KMS-11 (cell line): ENCODE results near the gene PMPCA.

ENCODE experiments used
- H2AFZ ChIP-seq: fragments of 200-600 bp; sonication (generic); 2 replicates; pipeline ENCODE4 v1.6.1; 2016; ENCODE audit warnings: antibody characterized with exemption, mixed run types, low read depth
- H3K27ac ChIP-seq: fragments of 200-600 bp; sonication (generic); 2 replicates; pipeline ENCODE4 v1.6.1; 2016; ENCODE audit warnings: mild to moderate bottlenecking, mixed run types
- H3K27me3 ChIP-seq: fragments of 200-600 bp; sonication (generic); 2 replicates; pipeline ENCODE4 v1.6.1; 2017; ENCODE audit warnings: mild to moderate bottlenecking, low read depth, mixed run types, moderate library complexity; ENCODE audit not compliant: insufficient read depth
- H3K36me3 ChIP-seq: fragments of 200-600 bp; sonication (generic); 2 replicates; pipeline ENCODE4 v1.6.1; 2017; ENCODE audit warnings: mild to moderate bottlenecking, mixed run types; ENCODE audit not compliant: insufficient read depth
- H3K4me1 ChIP-seq: fragments of 200-600 bp; sonication (generic); 2 replicates; pipeline ENCODE4 v1.6.1; 2016; ENCODE audit warnings: mild to moderate bottlenecking, low read depth, mixed run types; ENCODE audit not compliant: poor library complexity, severe bottlenecking
- H3K4me2 ChIP-seq: fragments of 200-600 bp; sonication (generic); 2 replicates; pipeline ENCODE4 v1.7.0; 2016; ENCODE audit warnings: mild to moderate bottlenecking, mixed run types
- H3K4me3 ChIP-seq: fragments of 200-600 bp; sonication (generic); IDR thresholded peaks from 2 replicates; pipeline ENCODE4 v1.6.1; 2017; ENCODE audit warnings: low read depth, low read length, mixed read lengths; ENCODE audit not compliant: insufficient read depth
- H3K79me2 ChIP-seq: fragments of 200-600 bp; sonication (generic); 2 replicates; pipeline ENCODE4 v1.6.1; 2016; ENCODE audit warnings: low read depth, mixed run types; ENCODE audit not compliant: insufficient read depth
- H3K9ac ChIP-seq: fragments of 200-600 bp; sonication (generic); 2 replicates; pipeline ENCODE4 v1.6.1; 2016; ENCODE audit warnings: mild to moderate bottlenecking, mixed run types
- H4K20me1 ChIP-seq: fragments of 200-600 bp; sonication (generic); 2 replicates; pipeline ENCODE4 v1.6.1; 2016; ENCODE audit warnings: mild to moderate bottlenecking, mixed run types; ENCODE audit not compliant: insufficient read depth
- TF ChIP-seq, protein P1 (sequence below): fragments of 200-600 bp; sonication (generic); conservative IDR thresholded peaks from 2 replicates; pipeline ENCODE4 v1.6.1; 2017; ENCODE audit warnings: low read depth, mild to moderate bottlenecking, antibody characterized with exemption, low read length, moderate library complexity, mixed read lengths

Gene PMPCA

DNA sequence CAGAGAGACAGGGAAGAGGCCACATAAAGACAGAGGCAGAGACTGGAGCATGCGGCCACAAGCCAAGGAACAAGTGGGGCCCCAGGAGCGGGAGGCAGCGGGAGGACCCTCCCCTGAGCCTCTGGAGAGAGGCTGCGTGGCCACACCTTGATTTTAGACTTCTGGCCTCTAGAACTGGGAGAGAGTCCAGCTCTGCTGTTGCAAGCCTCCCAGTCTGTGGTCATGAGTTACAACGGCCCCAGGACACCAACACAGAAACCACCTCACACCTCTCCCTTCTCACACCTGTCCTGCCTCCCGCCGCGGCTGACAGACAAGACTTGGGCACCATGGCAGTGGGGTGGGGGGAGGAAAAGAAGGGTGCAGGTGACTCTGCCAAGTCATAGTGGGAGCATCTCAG lies 27.0 kb downstream of the PMPCA start:
- no peak overlapping the region for H3K9ac ChIP-seq
- H3K36me3 ChIP-seq = no peaks in the 10 kb centered on the region
- H3K4me2 ChIP-seq = peak overlapping the region; percentile 81
- TF ChIP-seq, protein P1, sequence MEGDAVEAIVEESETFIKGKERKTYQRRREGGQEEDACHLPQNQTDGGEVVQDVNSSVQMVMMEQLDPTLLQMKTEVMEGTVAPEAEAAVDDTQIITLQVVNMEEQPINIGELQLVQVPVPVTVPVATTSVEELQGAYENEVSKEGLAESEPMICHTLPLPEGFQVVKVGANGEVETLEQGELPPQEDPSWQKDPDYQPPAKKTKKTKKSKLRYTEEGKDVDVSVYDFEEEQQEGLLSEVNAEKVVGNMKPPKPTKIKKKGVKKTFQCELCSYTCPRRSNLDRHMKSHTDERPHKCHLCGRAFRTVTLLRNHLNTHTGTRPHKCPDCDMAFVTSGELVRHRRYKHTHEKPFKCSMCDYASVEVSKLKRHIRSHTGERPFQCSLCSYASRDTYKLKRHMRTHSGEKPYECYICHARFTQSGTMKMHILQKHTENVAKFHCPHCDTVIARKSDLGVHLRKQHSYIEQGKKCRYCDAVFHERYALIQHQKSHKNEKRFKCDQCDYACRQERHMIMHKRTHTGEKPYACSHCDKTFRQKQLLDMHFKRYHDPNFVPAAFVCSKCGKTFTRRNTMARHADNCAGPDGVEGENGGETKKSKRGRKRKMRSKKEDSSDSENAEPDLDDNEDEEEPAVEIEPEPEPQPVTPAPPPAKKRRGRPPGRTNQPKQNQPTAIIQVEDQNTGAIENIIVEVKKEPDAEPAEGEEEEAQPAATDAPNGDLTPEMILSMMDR = no peak
- H2AFZ ChIP-seq = no peak overlapping the region
- no peak overlapping the region for H3K27ac ChIP-seq
- no peaks in the 10 kb centered on the region for H3K27me3 ChIP-seq
- no peak overlapping the region for H3K4me3 ChIP-seq
- no peaks in the 10 kb centered on the region for H4K20me1 ChIP-seq
- peaks cover 34% of the 10 kb centered on the region for H3K79me2 ChIP-seq
- H3K4me1 ChIP-seq = peaks cover 20% of the 10 kb centered on the region

DNA sequence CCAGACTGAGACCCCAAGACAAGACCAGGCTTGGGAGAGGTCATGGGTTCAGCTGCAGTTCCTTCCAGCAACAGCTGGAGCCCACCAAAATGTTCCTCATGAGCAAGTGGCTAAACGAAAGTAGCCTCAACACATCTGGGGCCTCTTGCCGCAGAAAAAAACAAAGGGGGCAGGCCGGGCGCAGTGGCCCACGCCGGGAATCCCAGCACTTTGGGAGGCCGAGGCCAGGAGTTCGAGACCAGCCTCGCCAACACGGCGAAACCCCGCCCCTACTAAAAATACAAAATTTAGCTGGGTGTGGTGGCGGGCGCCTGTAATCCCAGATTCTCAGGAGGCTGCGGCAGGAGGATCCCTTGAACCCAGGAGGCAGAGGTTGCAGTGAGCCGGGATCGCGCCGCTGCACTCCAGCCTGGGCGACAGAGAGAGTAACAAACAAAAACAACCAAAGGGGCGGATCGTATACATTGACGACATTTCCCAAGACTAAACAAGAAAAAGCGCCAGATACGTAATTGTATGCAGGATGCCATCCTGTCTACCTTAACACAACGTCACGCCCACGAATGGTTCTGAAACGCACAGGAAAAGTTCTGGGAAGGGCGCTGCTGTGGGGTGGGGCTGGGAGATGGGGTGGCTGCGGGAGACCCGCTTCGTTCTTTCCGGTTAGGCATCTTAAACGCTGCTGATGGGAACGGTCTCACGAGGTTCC lies 27.5 kb downstream of the PMPCA start:
- no peaks in the 10 kb centered on the region for H4K20me1 ChIP-seq
- H3K4me3 ChIP-seq = no peak overlapping the region
- TF ChIP-seq, protein P1 = no peak
- H3K4me1 ChIP-seq = peaks cover 20% of the 10 kb centered on the region
- peaks cover 34% of the 10 kb centered on the region for H3K79me2 ChIP-seq
- no peaks in the 10 kb centered on the region for H3K27me3 ChIP-seq
- peak overlapping the region; percentile 81 for H3K4me2 ChIP-seq
- H3K36me3 ChIP-seq = no peaks in the 10 kb centered on the region
- no peak overlapping the region for H2AFZ ChIP-seq
- no peak overlapping the region for H3K27ac ChIP-seq
- peak overlapping the region; percentile 65; the same call in 1 of the 2 replicates for H3K9ac ChIP-seq

DNA sequence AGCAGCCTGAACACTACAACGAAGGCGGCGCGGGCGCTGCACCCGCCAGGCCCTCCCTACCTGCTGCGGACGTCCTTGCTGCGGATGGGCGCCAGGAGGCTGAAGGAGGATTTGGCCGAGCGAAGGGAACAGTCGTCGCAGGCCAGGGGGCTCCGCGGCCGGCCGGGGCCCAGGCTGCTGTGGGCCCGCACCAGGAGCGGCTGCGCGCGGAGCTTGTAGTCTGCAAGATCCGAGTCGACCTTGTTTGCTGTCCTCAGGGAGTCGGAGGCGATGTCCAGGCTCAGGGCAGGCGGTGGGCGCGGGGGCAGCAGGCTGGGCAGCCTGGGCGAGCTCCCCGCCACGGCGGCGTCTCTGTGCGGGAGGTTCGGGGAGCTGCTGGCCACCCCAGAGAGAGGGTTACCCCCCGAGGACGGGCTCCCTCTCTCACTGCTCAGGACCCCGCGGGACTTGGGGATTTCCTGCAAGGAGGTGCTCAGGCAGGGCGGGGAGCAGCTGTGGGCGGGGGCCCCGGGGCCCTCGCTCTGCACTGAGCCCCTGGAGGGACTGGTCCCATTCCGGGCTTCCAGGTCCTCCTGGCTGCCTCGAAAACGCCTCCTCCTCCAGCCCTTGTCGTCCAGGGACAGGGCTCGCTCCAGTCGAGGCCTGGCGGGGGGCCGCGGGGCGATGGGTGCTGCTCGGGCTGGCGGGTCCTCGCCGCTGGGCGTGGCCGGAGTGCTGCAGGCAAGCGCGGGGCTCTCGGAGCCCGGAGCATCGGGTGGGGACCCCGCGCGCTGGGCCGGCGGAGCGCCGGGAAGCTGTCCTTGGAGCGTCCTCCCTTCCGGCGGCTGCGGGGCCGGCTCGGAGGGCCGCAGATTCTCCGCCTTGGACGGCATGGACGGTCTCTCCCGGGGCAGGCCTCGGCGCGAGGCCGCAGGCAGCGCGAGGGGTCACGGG lies 28.4 kb downstream of the PMPCA start:
- peak overlapping the region; percentile 65 for H3K9ac ChIP-seq
- H4K20me1 ChIP-seq = no peaks in the 10 kb centered on the region
- H3K27me3 ChIP-seq = no peaks in the 10 kb centered on the region
- peaks cover 34% of the 10 kb centered on the region for H3K79me2 ChIP-seq
- H3K36me3 ChIP-seq = no peaks in the 10 kb centered on the region
- H2AFZ ChIP-seq = peak overlapping the region; percentile 44
- H3K27ac ChIP-seq = peak overlapping the region; percentile 32; the same call in 1 of the 2 replicates
- peak overlapping the region; percentile 81 for H3K4me2 ChIP-seq
- H3K4me3 ChIP-seq = no peak overlapping the region
- peaks cover 20% of the 10 kb centered on the region for H3K4me1 ChIP-seq
- TF ChIP-seq, protein P1 = no peak

DNA sequence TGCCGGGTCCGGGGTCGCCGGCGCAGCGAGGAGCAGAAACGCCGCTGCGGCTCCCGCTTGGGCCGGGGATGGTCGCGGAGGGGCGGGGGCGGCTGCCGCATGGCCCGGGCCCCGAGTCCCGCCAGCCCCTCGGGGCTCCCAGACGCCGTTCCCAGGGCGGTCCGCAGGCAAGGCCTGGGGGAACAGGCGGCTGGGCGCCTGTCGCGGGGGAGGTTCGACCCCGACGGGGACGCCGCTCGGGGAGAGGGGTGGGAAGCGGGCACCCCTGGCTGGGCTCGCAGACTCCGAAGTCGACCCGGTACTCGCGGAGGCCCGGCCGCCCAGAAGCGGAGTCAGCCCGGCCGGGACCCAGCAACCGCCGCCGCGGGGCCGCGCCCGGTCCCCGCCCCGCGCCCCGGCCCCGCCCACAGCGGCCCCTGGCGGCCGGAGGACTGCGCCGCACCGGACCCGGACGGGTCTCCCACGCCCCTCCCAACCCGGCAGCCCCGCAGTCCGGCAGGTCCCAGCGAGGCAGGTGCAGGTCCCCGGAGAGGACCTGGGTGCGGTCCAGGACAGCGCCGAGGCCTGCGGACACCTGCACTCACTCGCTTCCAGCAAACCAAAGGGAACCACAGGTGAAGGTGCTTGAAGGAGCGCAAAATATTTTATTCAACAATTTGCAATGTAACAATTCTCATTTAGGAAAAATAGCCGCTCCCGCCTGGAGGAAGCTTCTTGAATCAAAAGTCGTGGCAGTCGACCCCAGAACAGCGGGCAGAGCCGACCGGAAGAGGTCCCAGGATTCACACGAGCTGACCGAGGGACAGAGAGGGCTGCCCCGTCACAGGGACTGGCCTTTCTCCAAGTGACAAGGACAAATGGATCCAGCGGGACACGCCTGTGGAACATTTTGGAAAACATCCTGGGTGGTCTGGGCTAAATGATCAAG lies 29.3 kb downstream of the PMPCA start, which contains the start of gene INPP5E:
Gene INPP5E, minus strand, starts transcription at position 365 of the 928 bp plus-strand sequence. CDS start 426 bp downstream, outside the sequence.
- peaks cover 34% of the 10 kb centered on the region for H3K79me2 ChIP-seq
- H3K4me1 ChIP-seq = peaks cover 20% of the 10 kb centered on the region
- H2AFZ ChIP-seq = peak within 1 kb of the TSS; percentile 44
- peak within 1 kb of the TSS; percentile 81 for H3K4me2 ChIP-seq
- H3K27ac ChIP-seq = peak within 1 kb of the TSS; percentile 32; the same call in 1 of the 2 replicates
- no peaks in the 10 kb centered on the region for H3K27me3 ChIP-seq
- no peak within 1 kb of the TSS for H3K4me3 ChIP-seq
- TF ChIP-seq, protein P1 = peak; percentile 46; the same call in 1 of the 2 replicates
- H3K36me3 ChIP-seq = no peaks in the 10 kb centered on the region
- peak within 1 kb of the TSS; percentile 65 for H3K9ac ChIP-seq
- H4K20me1 ChIP-seq = no peaks in the 10 kb centered on the region
